Small intestine (tissue), 16 donors: ENCODE results near the gene CRYGD. TPM values are rescaled to one million over a fixed set of nuclear protein-coding genes. Genes with fewer than 3 reads are reported as not detected.
"Not testable (repeated sequence)": the region's sequence is repeated elsewhere in the genome, so short reads cannot be mapped to it uniquely, and the experiment has no call there.

Experiments used
- DNase-seq, 2 donors: peaks; one replicate each; pipeline versions ENCODE4 v3.0.0 to v3.0.0-alpha.2; 2013
- FAIRE-seq: peaks from 2 replicates; lab custom pipeline; 2012; peaks lifted over from hg19 to GRCh38; lab: Jason Lieb, UNC
- H3K27ac ChIP-seq, 3 donors: one replicate each; pipeline ENCODE4 v1.5.1; 2013; ENCODE audit warnings: low read length in 2 of 3, mild to moderate bottlenecking in 2 of 3, control low read depth in 1 of 3, inconsistent platforms in 1 of 3, low read depth in 1 of 3, moderate library complexity in 1 of 3
- H3K27me3 ChIP-seq, 3 donors: one replicate each; pipeline ENCODE4 v1.6.1; 2013; ENCODE audit warnings: low read length in 3 of 3, inconsistent platforms in 1 of 3; ENCODE audit not compliant: control insufficient read depth in 3 of 3, insufficient read depth in 3 of 3
- H3K36me3 ChIP-seq, 3 donors: one replicate each; pipeline ENCODE4 v1.6.1; 2013; ENCODE audit warnings: low read length in 3 of 3, inconsistent platforms in 1 of 3, low read depth in 1 of 3, mild to moderate bottlenecking in 1 of 3, moderate library complexity in 1 of 3; ENCODE audit not compliant: control insufficient read depth in 3 of 3, insufficient read depth in 2 of 3
- H3K4me1 ChIP-seq, 3 donors: one replicate each; pipeline ENCODE4 v1.6.1; 2013; ENCODE audit warnings: low read length in 2 of 3, inconsistent platforms in 1 of 3, low read depth in 1 of 3, mild to moderate bottlenecking in 1 of 3, moderate library complexity in 1 of 3; ENCODE audit not compliant: control insufficient read depth in 3 of 3, insufficient read depth in 2 of 3
- H3K4me3 ChIP-seq, 3 donors: one replicate each; pipeline ENCODE4 v1.5.1; 2013; ENCODE audit warnings: low read length in 3 of 3, control low read depth in 1 of 3, inconsistent platforms in 1 of 3, low read depth in 1 of 3, mild to moderate bottlenecking in 1 of 3, moderate library complexity in 1 of 3
- H3K9me3 ChIP-seq, 2 donors: one replicate each; pipeline ENCODE4 v1.6.1; 2013; ENCODE audit warnings: low read depth in 1 of 2, low read length in 1 of 2; ENCODE audit not compliant: control insufficient read depth in 2 of 2, insufficient read depth in 1 of 2
- WGBS, 3 donors: extraction: QIAGEN DNeasy Blood & Tissue Kit; methylation state at CpG; one replicate each; pipeline ENCODE4 v1.1.7; 2013; 5-methylcytosine and 5-hydroxymethylcytosine counted together
- long read RNA-seq, 10 donors: transcript quantifications; one replicate each; lab custom pipeline, GENCODE V29; 2026
- polyA plus RNA-seq, 4 donors: library from polyadenylated mRNA; stranded (reverse) in 3 of 4; unstranded in 1 of 4; fragments of 200-250 nt in 3 of 4; fragments of 120-200 nt in 1 of 4; gene quantifications; one replicate each; pipeline versions ENCODE4 v1.2.1 to v1.2.3, GENCODE V29; 2013
- donor health status: healthy with polysubstance abuse.
- donor health status: control.
- donor health status: control.
- donor health status: Bipolar disorder and iron deficiency.
- donor health status: healthy.

The CRYGD gene
- polyA plus RNA-seq, result 1 to 10 TPM in 1 of 4 donors, under 1 TPM in 1, not detected in 2; 0.15 to 2.8 TPM
- long read RNA-seq, donor 1, result 0 reads
- long read RNA-seq, donor 2, partial matches to known transcripts, result 0 of 1 reads
- long read RNA-seq, donor 2, other reads (novel, unspliced or antisense), result 0 of 1 reads
- long read RNA-seq, donor 3, partial matches to known transcripts, result 0 of 1 reads
- long read RNA-seq, donor 3, other reads (novel, unspliced or antisense), result 0 of 1 reads
- long read RNA-seq, donor 4, result 0 reads
- long read RNA-seq, donor 5, result 0 reads
- long read RNA-seq, donor 6, result 0 reads
- long read RNA-seq, donor 7, result 0 reads
- long read RNA-seq, donor 8, result 0 reads
- long read RNA-seq, donor 9, result 0 reads
- long read RNA-seq, donor 10, partial matches to known transcripts, result 0 of 1 reads
- long read RNA-seq, donor 10, other reads (novel, unspliced or antisense), result 0 of 1 reads

- FAIRE-seq, H3K9me3 ChIP-seq, H3K36me3 ChIP-seq, H3K4me1 ChIP-seq, H3K27me3 ChIP-seq: not testable (repeated sequence)
- WGBS, 3 donors, result 23 to 59% (median 52%) methylated on average over 44 to 46 of the region's 46 CpGs
- DNase-seq, result peak in 1 of 2 donors; percentile 28
- H3K27ac ChIP-seq, result peak within 1 kb of the TSS in 1 of 3 donors; percentile 11
- H3K4me3 ChIP-seq, result peak within 1 kb of the TSS in 2 of 3 donors; percentile 10 to 30
These were observed at the start of gene CRYGD for GRCh38 chr2:208124013-208124715. TSS of gene CRYGD (minus strand) at chr2:208124524. CDS start at chr2:208124473, 51 bp downstream.

- Histone ChIP-seq H3K27ac (no peak overlapping the region), H3K9me3 (no peaks in the 10 kb centered on the region)
These were observed 47.8 kb upstream of the CRYGD start for GRCh38 chr2:208172125-208172524.

GRCh38 chr2:208164951-208165755 lies 40.8 kb upstream of the CRYGD start:
- H3K4me3 ChIP-seq, result no peak overlapping the region
- H3K4me1 ChIP-seq, result no peaks in the 10 kb centered on the region
- DNase-seq, result no peak
- H3K27me3 ChIP-seq, result peaks cover 0 to 4% (median 0%) of the 10 kb centered on the region in 3 donors
- H3K27ac ChIP-seq, result no peak overlapping the region
- no peak for FAIRE-seq
- no peaks in the 10 kb centered on the region for H3K36me3 ChIP-seq
- WGBS, 3 donors, result 86 to 90% (median 88%) methylated on average over 2 of the region's 2 CpGs
- no peaks in the 10 kb centered on the region for H3K9me3 ChIP-seq

More at GRCh38 chr2:208172125-208172524, 47.8 kb upstream of the CRYGD start:
- Histone ChIP-seq H3K4me1 (no peaks in the 10 kb centered on the region), H3K27me3 (no peaks in the 10 kb centered on the region), H3K4me3 (no peak overlapping the region), H3K36me3 (no peaks in the 10 kb centered on the region)
- WGBS, 3 donors, result 59 to 71% (median 66%) methylated on average over 4 of the region's 4 CpGs
- DNase-seq (no peak), FAIRE-seq (no peak)

GRCh38 chr2:208163489-208163888 lies 39.2 kb upstream of the CRYGD start, which contains the start of gene CRYGA:
TSS of gene CRYGA (minus strand) at chr2:208163589. CDS start at chr2:208163556, 33 bp downstream.
- peaks cover 0 to 4% (median 0%) of the 10 kb centered on the region in 3 donors for H3K27me3 ChIP-seq
- DNase-seq (no peak), FAIRE-seq (no peak)
- H3K4me3 ChIP-seq, result no peak within 1 kb of the TSS
- 66 to 73% (median 73%) methylated on average over 2 of the region's 2 CpGs for WGBS, 3 donors
- H3K9me3 ChIP-seq, result no peaks in the 10 kb centered on the region
- H3K36me3 ChIP-seq, result no peaks in the 10 kb centered on the region
- H3K27ac ChIP-seq, result no peak within 1 kb of the TSS
- no peaks in the 10 kb centered on the region for H3K4me1 ChIP-seq

GRCh38 chr2:208156439-208156838 lies 32.1 kb upstream of the CRYGD start:
- H3K27me3 ChIP-seq, result no peaks in the 10 kb centered on the region
- H3K27ac ChIP-seq, result no peak overlapping the region
- DNase-seq (no peak), FAIRE-seq (no peak)
- no peaks in the 10 kb centered on the region for H3K4me1 ChIP-seq
- peaks cover 0 to 4% of the 10 kb centered on the region in 2 donors for H3K9me3 ChIP-seq
- WGBS, 3 donors, result 66 to 74% (median 66%) methylated on average over 2 of the region's 2 CpGs
- H3K4me3 ChIP-seq, result no peak overlapping the region
- no peaks in the 10 kb centered on the region for H3K36me3 ChIP-seq

- no peaks in the 10 kb centered on the region for H3K36me3 ChIP-seq
- no peaks in the 10 kb centered on the region for H3K4me1 ChIP-seq
- DNase-seq, result no peak
- no peak for FAIRE-seq
- no peak overlapping the region for H3K27ac ChIP-seq
- peaks cover 0 to 4% of the 10 kb centered on the region in 2 donors for H3K9me3 ChIP-seq
- no peak overlapping the region for H3K4me3 ChIP-seq
- H3K27me3 ChIP-seq, result no peaks in the 10 kb centered on the region
These were observed 28.8 kb upstream of the CRYGD start for GRCh38 chr2:208153156-208153555.

- Histone ChIP-seq H3K36me3 (no peaks in the 10 kb centered on the region), H3K4me3 (no peak overlapping the region), H3K4me1 (no peaks in the 10 kb centered on the region), H3K27me3 (no peaks in the 10 kb centered on the region), H3K9me3 (peaks cover 0 to 4% of the 10 kb centered on the region in 2 donors), H3K27ac (no peak overlapping the region)
- no peak for FAIRE-seq
- WGBS, 3 donors, result 81 to 100% (median 94%) methylated on average over 1 of the region's 1 CpG
- no peak for DNase-seq
These were observed 26.6 kb upstream of the CRYGD start for GRCh38 chr2:208150956-208151355.

GRCh38 chr2:208150094-208150493 lies 25.8 kb upstream of the CRYGD start:
- no peak overlapping the region for H3K4me3 ChIP-seq
- no peak for DNase-seq
- no peaks in the 10 kb centered on the region for H3K4me1 ChIP-seq
- H3K36me3 ChIP-seq, result no peaks in the 10 kb centered on the region
- peaks cover 0 to 4% of the 10 kb centered on the region in 2 donors for H3K9me3 ChIP-seq
- H3K27me3 ChIP-seq, result no peaks in the 10 kb centered on the region
- FAIRE-seq, result no peak
- H3K27ac ChIP-seq, result no peak overlapping the region
